GM21390 (cell line): ENCODE measurements around the gene TM7SF3.
"Not testable (repeated sequence)": the region's sequence is repeated elsewhere in the genome, so short reads cannot be mapped to it uniquely, and the experiment has no call there.

Experiments
- ATAC-seq: cut with Tn5 transposase; IDR thresholded peaks from one replicate; pipeline ENCODE4 v1.9.1; 2021; ENCODE audit not compliant: unreplicated experiment

Gene TM7SF3

DNA sequence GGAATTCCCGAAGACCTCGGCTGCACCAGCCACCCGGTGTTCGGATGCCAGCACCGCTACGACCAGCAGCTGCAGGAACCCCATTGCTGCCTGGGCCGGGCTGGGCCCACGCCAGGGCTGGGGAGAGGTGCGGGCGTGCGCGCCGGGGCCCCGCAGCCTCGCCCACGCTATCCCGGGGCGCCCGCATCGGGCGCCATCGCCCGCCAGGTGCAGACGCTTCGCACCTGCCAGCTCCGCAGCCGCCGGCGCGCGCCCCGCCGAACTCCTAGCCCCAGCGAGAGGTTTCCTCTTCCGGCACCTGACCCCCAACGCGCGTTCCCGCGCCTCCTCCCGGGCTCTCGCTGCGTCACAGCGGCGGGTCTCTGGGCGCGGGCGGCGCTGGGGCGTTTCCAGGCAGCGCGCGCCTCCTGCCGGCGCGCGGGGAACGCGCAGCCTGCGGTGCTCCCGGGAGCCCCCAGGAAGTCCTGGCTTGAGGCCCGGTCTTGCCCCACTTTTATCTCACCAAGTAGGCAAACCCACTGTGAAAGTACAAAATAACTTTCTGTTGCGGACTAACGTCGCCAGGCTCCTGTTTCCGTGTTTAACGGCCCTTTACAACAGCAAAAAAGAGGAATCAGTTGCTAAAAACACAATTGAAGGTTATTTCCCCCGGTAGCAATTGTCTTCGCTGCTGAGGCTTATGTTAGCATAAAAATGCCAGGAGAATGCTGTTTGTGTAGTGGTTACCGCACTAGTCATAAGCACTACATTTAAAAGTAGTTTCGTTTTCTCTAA lies at the start of gene TM7SF3:
Gene TM7SF3 (minus strand): TSS at position 300 of the 774 bp plus-strand sequence. CDS start 216 bp downstream, at position 84.
- peak; percentile 79 for ATAC-seq

DNA sequence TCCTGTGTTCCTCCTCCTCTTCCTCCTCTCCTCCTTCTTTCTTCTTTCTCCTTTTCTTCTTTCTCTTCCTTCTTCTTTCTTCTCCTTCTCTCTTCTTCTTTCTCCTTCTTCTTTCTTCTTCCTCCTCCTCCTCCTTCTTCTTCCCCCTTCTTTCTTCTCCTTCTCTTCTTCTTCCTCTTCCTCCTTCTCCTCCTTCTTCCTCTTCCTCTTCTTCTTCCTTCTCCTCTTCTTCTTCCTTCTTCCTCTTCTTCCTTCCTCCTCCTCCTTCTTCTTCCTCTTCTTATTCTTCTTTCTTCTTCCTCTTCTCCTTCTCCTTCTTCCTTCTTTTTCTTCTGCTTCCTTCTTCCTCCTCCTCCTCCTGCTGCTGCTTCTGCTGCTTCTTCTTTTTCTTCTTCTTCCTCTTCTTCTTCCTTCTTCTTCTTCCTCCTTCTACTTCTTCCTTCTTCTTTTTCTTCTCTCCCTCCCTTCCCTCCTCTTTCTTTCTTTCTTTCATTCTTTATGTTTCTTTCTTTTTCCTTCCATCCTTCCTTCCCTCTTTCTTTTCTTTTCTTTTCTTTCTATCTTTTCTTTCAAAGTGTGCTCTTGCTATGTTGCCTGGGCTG lies 49.2 kb upstream of the TM7SF3 start:
- no peak for ATAC-seq

- ATAC-seq: no peak
Measured at GRCh38 chr12:27061317-27061716, 47.1 kb upstream of the TM7SF3 start.

DNA sequence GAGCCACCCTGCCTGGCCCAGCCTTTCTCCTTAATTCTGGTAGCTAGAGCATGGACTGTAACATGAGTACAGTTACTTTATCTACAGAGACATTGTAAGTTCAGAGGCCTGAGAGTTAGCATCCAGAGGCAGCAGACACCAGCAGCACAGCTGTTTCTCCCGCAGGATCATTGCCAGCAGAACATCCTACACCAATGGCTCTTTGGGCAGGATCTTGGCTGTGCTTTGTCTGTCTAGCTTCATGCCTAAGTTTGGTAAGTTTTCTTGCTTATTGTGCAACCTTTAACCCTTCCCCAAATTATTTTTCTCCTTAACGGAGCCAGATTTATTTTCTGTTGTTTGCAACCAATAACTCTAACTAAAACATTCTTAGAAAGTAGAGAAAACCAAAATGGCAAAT lies 46.6 kb upstream of the TM7SF3 start:
- ATAC-seq: no peak

- no peak for ATAC-seq
Measured at GRCh38 chr12:27057543-27057942, 43.4 kb upstream of the TM7SF3 start.

GRCh38 chr12:27055966-27056365 lies 41.8 kb upstream of the TM7SF3 start:
- ATAC-seq: no peak

- ATAC-seq: no peak
Measured at GRCh38 chr12:27052742-27053141, 38.6 kb upstream of the TM7SF3 start.

GRCh38 chr12:27052176-27052575 lies 38.0 kb upstream of the TM7SF3 start:
- no peak for ATAC-seq

GRCh38 chr12:27048822-27049752 lies 34.9 kb upstream of the TM7SF3 start:
- no peak for ATAC-seq

- ATAC-seq: not testable (repeated sequence)
Measured at GRCh38 chr12:27042018-27042417, 27.8 kb upstream of the TM7SF3 start.

GRCh38 chr12:27040637-27041036 lies 26.5 kb upstream of the TM7SF3 start:
- not testable (repeated sequence) for ATAC-seq

GRCh38 chr12:27034607-27035293 lies 20.6 kb upstream of the TM7SF3 start:
- ATAC-seq: no peak

DNA sequence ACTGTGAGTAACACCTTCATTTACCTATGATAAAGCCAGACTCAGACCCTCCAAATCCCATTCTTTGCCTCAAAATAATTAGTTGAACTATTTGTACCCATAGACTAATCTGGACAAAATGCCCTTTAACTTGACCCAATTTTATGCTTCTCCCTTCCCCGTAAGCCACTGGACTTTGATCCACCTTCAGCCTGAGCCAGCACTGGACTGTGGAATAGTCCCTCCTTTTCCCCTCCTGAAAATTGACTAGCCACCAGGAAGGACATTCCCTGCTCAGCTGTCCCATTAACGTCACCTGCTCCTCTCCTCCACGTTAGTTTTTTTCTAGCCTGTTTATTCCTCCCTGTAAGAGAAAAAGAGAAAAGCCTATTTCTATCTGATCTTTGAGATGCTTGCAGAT lies 18.5 kb upstream of the TM7SF3 start:
- ATAC-seq: no peak

DNA sequence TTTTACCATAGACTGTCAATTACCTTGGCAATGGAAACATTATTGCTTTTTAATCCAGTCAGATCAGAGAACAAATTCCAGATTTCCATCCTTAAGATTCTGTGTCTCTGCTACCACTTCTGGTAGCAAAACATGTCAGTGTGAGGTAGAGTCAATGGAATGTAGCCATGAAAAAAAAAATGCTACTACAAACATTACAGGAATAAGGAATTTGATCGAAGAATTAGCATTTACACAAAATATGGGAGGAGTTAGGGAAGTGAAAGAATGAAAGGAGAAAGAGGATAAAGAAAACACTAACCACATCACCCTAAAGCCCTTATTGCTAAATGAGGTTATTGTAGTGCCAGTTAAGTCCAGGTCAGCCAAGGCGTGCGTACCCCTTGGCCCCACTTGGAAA lies 17.3 kb upstream of the TM7SF3 start:
- no peak for ATAC-seq

DNA sequence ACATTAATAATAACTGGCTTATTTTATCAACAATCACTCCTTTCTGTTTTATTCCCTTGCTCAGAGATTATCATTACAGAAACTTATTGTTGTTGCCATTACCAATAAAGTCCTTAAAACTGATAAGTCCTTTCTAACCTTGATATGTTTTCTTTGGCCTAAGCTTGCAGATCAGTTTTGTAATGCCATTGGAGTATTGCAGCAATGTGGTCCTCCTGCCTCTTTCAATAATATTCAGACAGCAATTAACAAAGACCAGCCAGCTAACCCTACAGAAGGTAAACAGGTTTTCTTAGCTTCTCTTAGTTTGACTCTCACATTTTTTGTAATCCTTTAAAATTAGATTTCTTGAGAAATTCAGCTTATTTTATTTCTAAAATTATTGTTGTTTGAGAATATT lies 12.1 kb upstream of the TM7SF3 start:
- ATAC-seq: no peak

- no peak for ATAC-seq
Measured at GRCh38 chr12:27025116-27025515, 10.9 kb upstream of the TM7SF3 start.

DNA sequence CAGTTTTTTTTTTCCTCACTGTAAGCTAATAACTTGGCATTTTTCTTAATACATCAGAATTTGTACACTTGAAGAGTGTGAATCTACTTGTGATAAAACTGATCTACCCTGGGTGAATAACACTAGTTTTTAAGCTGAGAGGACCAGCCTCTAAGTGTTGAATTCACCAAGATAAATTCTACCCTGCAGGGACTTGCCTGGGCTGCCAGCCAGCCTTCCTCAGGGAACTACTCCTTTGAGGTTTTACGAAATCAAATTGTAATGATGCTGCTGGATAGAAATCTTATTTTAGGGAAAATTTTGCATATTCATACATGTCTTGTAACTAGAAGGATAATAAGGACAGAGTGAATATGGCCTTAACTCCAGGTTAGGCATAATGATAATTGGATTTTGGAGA lies 10.1 kb upstream of the TM7SF3 start:
- no peak for ATAC-seq

GRCh38 chr12:27020761-27021160 lies 6.6 kb upstream of the TM7SF3 start:
- ATAC-seq: no peak

DNA sequence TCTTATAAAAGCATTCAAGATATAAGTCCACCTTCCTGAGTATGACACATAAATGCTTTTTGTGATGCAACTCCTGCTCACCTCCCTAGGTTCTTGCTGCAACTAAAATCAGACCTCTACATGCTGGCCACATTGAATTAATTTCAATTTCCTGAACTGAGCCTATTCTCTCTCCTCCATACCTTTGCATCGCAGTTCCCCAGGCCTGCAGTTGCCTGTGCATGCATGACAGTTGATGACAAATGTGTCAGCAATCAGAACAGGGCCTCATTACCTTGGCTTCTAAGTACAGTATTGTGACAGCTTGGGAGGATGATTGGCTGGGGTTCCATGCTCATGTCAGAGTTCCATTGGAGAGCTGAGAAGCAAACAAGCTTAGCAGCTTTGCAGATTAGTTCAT lies 3.9 kb upstream of the TM7SF3 start:
- ATAC-seq: no peak

- not testable (repeated sequence) for ATAC-seq
Measured at GRCh38 chr12:27017163-27017823, 3.1 kb upstream of the TM7SF3 start.

DNA sequence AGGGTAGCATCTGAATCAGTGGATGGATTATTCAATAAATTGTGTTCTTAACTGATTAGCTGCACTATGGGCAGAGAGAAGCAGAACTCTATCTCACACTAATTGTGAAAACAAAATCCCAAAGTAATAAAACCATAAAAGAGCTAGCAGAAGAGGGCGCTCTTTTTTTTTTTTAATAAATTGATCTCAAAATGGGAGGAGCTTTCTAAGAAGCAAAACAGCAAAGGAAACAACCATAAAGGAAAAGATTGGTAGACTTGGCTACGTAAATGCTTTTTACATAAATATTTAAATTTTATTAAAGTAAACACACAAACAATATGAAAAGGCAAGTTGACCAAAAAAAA lies 1.5 kb upstream of the TM7SF3 start:
- no peak for ATAC-seq
